Measurements from ENCODE around the gene TRAF3IP1. TPM values are rescaled to one million over a fixed set of nuclear protein-coding genes. Genes with fewer than 3 reads are reported as not detected.

Gene TRAF3IP1
- total and polyA plus RNA-seq, 2 of the 13 experiments (the other 11 are each of a cell fraction or from before 2014, with no cell fraction given): 4.1 to 12.9 TPM

DNA sequence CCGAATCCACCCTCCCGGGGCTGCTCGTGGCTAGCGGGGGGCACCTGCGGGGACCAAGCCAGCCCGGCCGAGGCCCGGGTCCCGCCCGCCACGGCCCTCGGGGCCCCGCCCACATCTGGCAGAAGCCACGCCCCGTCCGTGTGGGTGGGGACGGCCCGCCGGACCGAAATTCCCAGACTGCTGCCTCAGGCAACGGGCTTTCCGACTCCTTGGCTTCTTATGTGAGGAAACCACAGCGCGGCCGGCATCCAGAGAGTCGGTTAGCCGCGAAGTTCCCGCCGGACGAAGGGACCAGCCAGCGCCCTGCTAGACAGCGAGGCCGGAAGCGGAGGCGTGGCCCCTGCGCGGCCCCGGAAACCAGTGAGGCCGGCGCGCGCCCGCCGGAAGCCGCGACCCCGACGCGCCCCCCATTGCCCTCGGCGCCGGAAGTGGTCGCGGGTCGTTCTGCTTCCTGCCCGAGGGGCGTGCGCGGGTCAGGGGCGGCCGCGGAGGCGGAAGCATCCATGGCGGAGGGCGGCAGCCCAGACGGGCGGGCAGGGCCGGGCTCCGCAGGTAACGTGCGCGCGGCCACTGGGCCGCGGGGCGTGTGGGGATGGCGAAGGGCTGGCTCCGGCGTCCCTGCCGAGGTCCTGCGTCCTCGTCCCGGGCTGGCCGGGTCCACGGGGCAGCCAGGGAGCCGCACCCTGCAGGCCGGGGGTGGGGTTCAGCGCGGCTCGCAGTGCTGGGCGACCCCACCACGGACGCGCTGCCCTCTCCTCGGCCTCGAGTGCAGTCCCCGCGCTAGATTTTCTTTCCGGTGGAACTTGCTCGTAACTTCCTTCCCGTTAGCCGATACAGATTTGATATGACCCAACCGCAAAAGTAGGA lies 106.5 kb downstream of the TRAF3IP1 start, which contains the start of gene ASB1 (continued):
- TF ChIP-seq, protein P1, sequence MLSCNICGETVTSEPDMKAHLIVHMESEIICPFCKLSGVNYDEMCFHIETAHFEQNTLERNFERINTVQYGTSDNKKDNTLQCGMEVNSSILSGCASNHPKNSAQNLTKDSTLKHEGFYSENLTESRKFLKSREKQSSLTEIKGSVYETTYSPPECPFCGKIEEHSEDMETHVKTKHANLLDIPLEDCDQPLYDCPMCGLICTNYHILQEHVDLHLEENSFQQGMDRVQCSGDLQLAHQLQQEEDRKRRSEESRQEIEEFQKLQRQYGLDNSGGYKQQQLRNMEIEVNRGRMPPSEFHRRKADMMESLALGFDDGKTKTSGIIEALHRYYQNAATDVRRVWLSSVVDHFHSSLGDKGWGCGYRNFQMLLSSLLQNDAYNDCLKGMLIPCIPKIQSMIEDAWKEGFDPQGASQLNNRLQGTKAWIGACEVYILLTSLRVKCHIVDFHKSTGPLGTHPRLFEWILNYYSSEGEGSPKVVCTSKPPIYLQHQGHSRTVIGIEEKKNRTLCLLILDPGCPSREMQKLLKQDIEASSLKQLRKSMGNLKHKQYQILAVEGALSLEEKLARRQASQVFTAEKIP (CRISPR knock-in tag; IDR thresholded peaks at IDR 0.05; ENCODE audit: borderline replicate concordance): no peak
- TF ChIP-seq HDAC6 (IDR thresholded peaks at IDR 0.05; ENCODE audit: low read depth, low read length): no peak
- no peak; the same call in 1 of the 2 replicates for TF ChIP-seq GFI1 (CRISPR knock-in tag; IDR thresholded peaks at IDR 0.05; ENCODE audit: borderline replicate concordance)
- TF ChIP-seq, protein P2, sequence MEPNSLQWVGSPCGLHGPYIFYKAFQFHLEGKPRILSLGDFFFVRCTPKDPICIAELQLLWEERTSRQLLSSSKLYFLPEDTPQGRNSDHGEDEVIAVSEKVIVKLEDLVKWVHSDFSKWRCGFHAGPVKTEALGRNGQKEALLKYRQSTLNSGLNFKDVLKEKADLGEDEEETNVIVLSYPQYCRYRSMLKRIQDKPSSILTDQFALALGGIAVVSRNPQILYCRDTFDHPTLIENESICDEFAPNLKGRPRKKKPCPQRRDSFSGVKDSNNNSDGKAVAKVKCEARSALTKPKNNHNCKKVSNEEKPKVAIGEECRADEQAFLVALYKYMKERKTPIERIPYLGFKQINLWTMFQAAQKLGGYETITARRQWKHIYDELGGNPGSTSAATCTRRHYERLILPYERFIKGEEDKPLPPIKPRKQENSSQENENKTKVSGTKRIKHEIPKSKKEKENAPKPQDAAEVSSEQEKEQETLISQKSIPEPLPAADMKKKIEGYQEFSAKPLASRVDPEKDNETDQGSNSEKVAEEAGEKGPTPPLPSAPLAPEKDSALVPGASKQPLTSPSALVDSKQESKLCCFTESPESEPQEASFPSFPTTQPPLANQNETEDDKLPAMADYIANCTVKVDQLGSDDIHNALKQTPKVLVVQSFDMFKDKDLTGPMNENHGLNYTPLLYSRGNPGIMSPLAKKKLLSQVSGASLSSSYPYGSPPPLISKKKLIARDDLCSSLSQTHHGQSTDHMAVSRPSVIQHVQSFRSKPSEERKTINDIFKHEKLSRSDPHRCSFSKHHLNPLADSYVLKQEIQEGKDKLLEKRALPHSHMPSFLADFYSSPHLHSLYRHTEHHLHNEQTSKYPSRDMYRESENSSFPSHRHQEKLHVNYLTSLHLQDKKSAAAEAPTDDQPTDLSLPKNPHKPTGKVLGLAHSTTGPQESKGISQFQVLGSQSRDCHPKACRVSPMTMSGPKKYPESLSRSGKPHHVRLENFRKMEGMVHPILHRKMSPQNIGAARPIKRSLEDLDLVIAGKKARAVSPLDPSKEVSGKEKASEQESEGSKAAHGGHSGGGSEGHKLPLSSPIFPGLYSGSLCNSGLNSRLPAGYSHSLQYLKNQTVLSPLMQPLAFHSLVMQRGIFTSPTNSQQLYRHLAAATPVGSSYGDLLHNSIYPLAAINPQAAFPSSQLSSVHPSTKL (CRISPR knock-in tag; IDR thresholded peaks at IDR 0.05): peak; percentile 38; the same call in 1 of the 2 replicates
- TF ChIP-seq, protein P3, sequence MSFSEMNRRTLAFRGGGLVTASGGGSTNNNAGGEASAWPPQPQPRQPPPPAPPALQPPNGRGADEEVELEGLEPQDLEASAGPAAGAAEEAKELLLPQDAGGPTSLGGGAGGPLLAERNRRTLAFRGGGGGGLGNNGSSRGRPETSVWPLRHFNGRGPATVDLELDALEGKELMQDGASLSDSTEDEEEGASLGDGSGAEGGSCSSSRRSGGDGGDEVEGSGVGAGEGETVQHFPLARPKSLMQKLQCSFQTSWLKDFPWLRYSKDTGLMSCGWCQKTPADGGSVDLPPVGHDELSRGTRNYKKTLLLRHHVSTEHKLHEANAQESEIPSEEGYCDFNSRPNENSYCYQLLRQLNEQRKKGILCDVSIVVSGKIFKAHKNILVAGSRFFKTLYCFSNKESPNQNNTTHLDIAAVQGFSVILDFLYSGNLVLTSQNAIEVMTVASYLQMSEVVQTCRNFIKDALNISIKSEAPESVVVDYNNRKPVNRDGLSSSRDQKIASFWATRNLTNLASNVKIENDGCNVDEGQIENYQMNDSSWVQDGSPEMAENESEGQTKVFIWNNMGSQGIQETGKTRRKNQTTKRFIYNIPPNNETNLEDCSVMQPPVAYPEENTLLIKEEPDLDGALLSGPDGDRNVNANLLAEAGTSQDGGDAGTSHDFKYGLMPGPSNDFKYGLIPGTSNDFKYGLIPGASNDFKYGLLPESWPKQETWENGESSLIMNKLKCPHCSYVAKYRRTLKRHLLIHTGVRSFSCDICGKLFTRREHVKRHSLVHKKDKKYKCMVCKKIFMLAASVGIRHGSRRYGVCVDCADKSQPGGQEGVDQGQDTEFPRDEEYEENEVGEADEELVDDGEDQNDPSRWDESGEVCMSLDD (CRISPR knock-in tag; IDR thresholded peaks at IDR 0.05; ENCODE audit: borderline replicate concordance): no peak
- no peak for TF ChIP-seq EZH2 (conservative IDR thresholded peaks at IDR 0.05; ENCODE audit: low read depth, low read length)
- 0 out of 2 replicates have a peak, but pooled peaks have one; percentile 64 for TF ChIP-seq ZFYVE20 (CRISPR knock-in tag; IDR thresholded peaks at IDR 0.05; ENCODE audit: borderline replicate concordance, low read depth)
- TF ChIP-seq ZBTB20 (CRISPR knock-in tag; IDR thresholded peaks at IDR 0.05; ENCODE audit: borderline replicate concordance, low read depth): no peak
- TF ChIP-seq ZNF101 (CRISPR knock-in tag; IDR thresholded peaks at IDR 0.05; ENCODE audit: borderline replicate concordance, low read depth): no peak
- TF ChIP-seq U2AF2 (IDR thresholded peaks at IDR 0.05; ENCODE audit: low read depth, low read length): no peak
- peak; percentile 91 for TF ChIP-seq ZBTB38 (CRISPR knock-in tag; IDR thresholded peaks at IDR 0.05)
- TF ChIP-seq, protein P4, sequence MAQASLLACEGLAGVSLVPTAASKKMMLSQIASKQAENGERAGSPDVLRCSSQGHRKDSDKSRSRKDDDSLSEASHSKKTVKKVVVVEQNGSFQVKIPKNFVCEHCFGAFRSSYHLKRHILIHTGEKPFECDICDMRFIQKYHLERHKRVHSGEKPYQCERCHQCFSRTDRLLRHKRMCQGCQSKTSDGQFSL (CRISPR knock-in tag; IDR thresholded peaks at IDR 0.05): peak; percentile 84; the same call in 1 of the 2 replicates
- TF ChIP-seq POLR2G (IDR thresholded peaks at IDR 0.05; ENCODE audit: low read depth, low read length): peak; percentile 97
- no peak for TF ChIP-seq RAD51 (IDR thresholded peaks at IDR 0.05; ENCODE audit: borderline replicate concordance)
- no peak for TF ChIP-seq ZNF17 (CRISPR knock-in tag; IDR thresholded peaks at IDR 0.05)
- TF ChIP-seq ZNF317 (CRISPR knock-in tag; IDR thresholded peaks at IDR 0.05): peak; percentile 25; the same call in 1 of the 2 replicates
- no peak for TF ChIP-seq NCOR1 (IDR thresholded peaks at IDR 0.05; ENCODE audit: borderline replicate concordance, low read length)
- TF ChIP-seq SIN3A (IDR thresholded peaks at IDR 0.05; ENCODE audit: borderline replicate concordance, low read depth, low read length): no peak; the same call in 1 of the 2 replicates
- peak; percentile 13; the same call in 1 of the 2 replicates for TF ChIP-seq KDM3A (CRISPR knock-in tag; IDR thresholded peaks at IDR 0.05; ENCODE audit: low read depth)
- peak; percentile 85; the same call in 1 of the 2 replicates for TF ChIP-seq SATB2 (CRISPR knock-in tag; IDR thresholded peaks at IDR 0.05)
